ENCODE measurements around the gene DAGLA. TPM values are rescaled to one million over a fixed set of nuclear protein-coding genes. Genes with fewer than 3 reads are reported as not detected.

Gene DAGLA
- total RNA-seq, 1 experiment from 2014 or later: 8.6 TPM

DNA sequence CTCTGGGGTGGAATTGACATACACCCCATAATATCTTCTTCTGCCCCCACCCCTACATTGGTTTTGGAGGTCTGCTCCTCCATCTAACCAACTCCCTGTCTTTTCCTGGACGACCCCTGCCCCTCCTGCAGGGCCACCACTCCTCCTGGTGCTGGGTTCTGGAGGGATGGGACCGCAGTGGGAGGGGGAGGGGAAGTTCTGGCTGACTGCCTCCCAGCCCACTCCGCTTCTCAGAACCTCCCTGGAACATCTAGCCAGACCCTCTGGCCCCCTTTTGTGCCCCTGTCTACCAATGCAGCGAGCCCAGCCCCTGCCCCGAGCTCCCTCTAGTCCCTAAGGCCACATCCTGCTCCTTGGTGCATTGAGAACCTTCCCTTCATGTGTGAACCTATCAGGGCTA lies 73.5 kb downstream of the DAGLA start:
- no peaks in the 10 kb centered on the region for H4K20me1 ChIP-seq (ENCODE audit: low read length)
- ATAC-seq (no peak), DNase-seq (no peak)
- CTCF ChIA-PET: no interaction called here
- H3K9me2 ChIP-seq (replicated peaks; ENCODE audit: low read length): no peaks in the 10 kb centered on the region
- intact Hi-C loops (cut with micrococcal nuclease): no loop called here
- no peak overlapping the region for H3K9ac ChIP-seq (ENCODE audit: low read length)
- no TSS peak for BruUV-seq (replicated peaks)
- H3K4me2 ChIP-seq (ENCODE audit: low read length): no peak overlapping the region
- H3K4me3 ChIP-seq (ENCODE audit: low read length): no peak overlapping the region
- no peaks in the 10 kb centered on the region for H3K9me3 ChIP-seq (ENCODE audit: low read length)
- no peak for TF ChIP-seq EZH2phosphoT487 (IDR thresholded peaks at IDR 0.05; ENCODE audit: borderline replicate concordance, low read length)
- TF ChIP-seq, protein P1, sequence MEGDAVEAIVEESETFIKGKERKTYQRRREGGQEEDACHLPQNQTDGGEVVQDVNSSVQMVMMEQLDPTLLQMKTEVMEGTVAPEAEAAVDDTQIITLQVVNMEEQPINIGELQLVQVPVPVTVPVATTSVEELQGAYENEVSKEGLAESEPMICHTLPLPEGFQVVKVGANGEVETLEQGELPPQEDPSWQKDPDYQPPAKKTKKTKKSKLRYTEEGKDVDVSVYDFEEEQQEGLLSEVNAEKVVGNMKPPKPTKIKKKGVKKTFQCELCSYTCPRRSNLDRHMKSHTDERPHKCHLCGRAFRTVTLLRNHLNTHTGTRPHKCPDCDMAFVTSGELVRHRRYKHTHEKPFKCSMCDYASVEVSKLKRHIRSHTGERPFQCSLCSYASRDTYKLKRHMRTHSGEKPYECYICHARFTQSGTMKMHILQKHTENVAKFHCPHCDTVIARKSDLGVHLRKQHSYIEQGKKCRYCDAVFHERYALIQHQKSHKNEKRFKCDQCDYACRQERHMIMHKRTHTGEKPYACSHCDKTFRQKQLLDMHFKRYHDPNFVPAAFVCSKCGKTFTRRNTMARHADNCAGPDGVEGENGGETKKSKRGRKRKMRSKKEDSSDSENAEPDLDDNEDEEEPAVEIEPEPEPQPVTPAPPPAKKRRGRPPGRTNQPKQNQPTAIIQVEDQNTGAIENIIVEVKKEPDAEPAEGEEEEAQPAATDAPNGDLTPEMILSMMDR (conservative IDR thresholded peaks at IDR 0.05; ENCODE audit: low read depth, low read length): no peak
- TF ChIP-seq EZH2 (IDR thresholded peaks at IDR 0.05; ENCODE audit: low read length, unreplicated experiment): no peak
- H3K36me3 ChIP-seq (ENCODE audit: low read depth, low read length): no peaks in the 10 kb centered on the region
- H3K4me1 ChIP-seq (ENCODE audit: insufficient read depth, low read length): peaks cover 20% of the 10 kb centered on the region
- H3K27me3 ChIP-seq (ENCODE audit: low read length): no peaks in the 10 kb centered on the region
- no peaks in the 10 kb centered on the region for H3K79me2 ChIP-seq (ENCODE audit: low read length)
- no peak overlapping the region for H2AFZ ChIP-seq (ENCODE audit: low read length)
- no peak overlapping the region for H3K27ac ChIP-seq (ENCODE audit: low read length)
- no peaks in the 10 kb centered on the region for H3F3A ChIP-seq (ENCODE audit: low read length, unreplicated experiment)
- POLR2A ChIA-PET (ENCODE audit: unreplicated experiment): no interaction called here

DNA sequence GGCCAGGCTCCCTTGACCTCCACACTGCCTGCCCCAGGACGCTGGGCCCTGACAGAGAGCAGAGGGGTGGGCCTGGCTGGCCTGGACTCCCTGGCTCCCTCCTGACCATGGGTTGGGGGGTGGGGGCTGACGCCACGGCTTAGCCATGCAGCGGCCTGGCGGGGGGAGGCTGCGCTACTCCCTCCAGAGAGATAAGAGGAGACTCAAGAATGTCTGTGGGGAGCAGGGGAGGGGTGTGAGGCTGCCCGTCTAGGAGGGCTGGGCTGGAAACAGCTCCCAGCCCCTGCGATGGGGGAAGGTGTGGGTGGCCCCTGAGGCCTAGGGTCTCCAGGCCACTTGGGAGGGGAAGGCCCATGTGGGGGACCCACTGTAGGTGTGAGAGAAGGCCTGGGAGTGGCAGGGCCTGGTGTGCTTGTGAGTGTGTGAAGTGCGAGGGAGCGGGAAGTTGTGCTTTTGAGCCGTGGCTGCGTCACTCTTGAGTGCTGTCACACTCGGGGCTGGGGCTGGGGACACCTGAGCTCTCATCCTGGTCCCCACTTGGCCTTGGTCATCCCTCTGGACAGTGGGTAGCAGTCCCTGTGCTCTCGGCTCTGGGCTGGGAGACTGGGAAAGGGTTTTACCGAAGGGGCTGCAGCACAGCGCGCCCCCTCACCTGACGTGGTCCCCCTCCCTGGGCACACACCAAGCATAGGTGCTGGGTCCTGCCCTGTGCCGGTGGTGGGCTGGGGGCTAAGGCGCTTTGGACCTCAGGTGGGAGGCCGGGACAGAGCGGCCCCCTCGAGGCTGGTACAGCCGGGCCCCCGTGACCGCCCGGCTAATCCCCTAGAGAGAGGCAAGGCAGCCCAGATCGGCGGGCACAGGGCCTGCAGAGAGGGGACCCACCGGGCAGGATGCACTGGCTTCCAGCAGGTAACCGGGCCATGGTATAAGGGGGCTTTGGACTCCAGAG lies 74.6 kb downstream of the DAGLA start:
- H4K20me1 ChIP-seq (ENCODE audit: low read length): no peaks in the 10 kb centered on the region
- H2AFZ ChIP-seq (ENCODE audit: low read length): no peak overlapping the region
- no peak overlapping the region for H3K4me2 ChIP-seq (ENCODE audit: low read length)
- intact Hi-C loops (cut with micrococcal nuclease): no loop called here
- POLR2A ChIA-PET (ENCODE audit: unreplicated experiment): no interaction called here
- H3K27me3 ChIP-seq (ENCODE audit: low read length): no peaks in the 10 kb centered on the region
- H3F3A ChIP-seq (ENCODE audit: low read length, unreplicated experiment): no peaks in the 10 kb centered on the region
- no peak overlapping the region for H3K9ac ChIP-seq (ENCODE audit: low read length)
- H3K4me3 ChIP-seq (ENCODE audit: low read length): no peak overlapping the region
- H3K79me2 ChIP-seq (ENCODE audit: low read length): no peaks in the 10 kb centered on the region
- H3K9me3 ChIP-seq (ENCODE audit: low read length): no peaks in the 10 kb centered on the region
- H3K36me3 ChIP-seq (ENCODE audit: low read depth, low read length): no peaks in the 10 kb centered on the region
- no peak overlapping the region for H3K27ac ChIP-seq (ENCODE audit: low read length)
- CTCF ChIA-PET: no interaction called here
- H3K9me2 ChIP-seq (replicated peaks; ENCODE audit: low read length): no peaks in the 10 kb centered on the region
- DNase-seq (no peak), ATAC-seq (no peak)
- no TSS peak for BruUV-seq (replicated peaks)
- peaks cover 20% of the 10 kb centered on the region for H3K4me1 ChIP-seq (ENCODE audit: insufficient read depth, low read length)
- TF ChIP-seq EZH2 (IDR thresholded peaks at IDR 0.05; ENCODE audit: low read length, unreplicated experiment) (no peak), EZH2phosphoT487 (IDR thresholded peaks at IDR 0.05; ENCODE audit: borderline replicate concordance, low read length) (no peak)
- TF ChIP-seq, protein P1 (conservative IDR thresholded peaks at IDR 0.05; ENCODE audit: low read depth, low read length): no peak

DNA sequence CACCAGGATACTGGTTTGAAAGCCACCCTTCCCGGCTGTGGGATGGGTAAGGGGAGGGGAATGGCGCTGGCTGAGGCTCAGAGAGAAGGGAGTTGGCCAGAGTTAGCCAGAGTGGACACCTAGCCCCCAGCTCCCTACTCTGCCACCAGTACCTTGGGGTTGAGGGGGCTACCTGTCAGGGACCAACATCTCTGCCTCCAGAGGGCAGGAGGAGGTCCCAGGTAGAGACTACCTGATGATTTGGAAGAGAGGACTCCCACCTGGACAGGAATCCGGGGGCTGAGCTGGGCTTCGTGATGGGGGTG lies 75.9 kb downstream of the DAGLA start:
- no peaks in the 10 kb centered on the region for H3K9me2 ChIP-seq (replicated peaks; ENCODE audit: low read length)
- peak overlapping the region; percentile 58 for H3K4me2 ChIP-seq (ENCODE audit: low read length)
- ATAC-seq (no peak), DNase-seq (no peak)
- H3K27me3 ChIP-seq (ENCODE audit: low read length): no peaks in the 10 kb centered on the region
- no peaks in the 10 kb centered on the region for H3K9me3 ChIP-seq (ENCODE audit: low read length)
- no peak overlapping the region for H3K4me3 ChIP-seq (ENCODE audit: low read length)
- CTCF ChIA-PET: no interaction called here
- H2AFZ ChIP-seq (ENCODE audit: low read length): peak overlapping the region; percentile 52
- BruUV-seq (replicated peaks): no TSS peak
- TF ChIP-seq EZH2phosphoT487 (IDR thresholded peaks at IDR 0.05; ENCODE audit: borderline replicate concordance, low read length): no peak
- no peak for TF ChIP-seq EZH2 (IDR thresholded peaks at IDR 0.05; ENCODE audit: low read length, unreplicated experiment)
- TF ChIP-seq, protein P1 (conservative IDR thresholded peaks at IDR 0.05; ENCODE audit: low read depth, low read length): no peak
- no peak overlapping the region for H3K27ac ChIP-seq (ENCODE audit: low read length)
- H3F3A ChIP-seq (ENCODE audit: low read length, unreplicated experiment): no peaks in the 10 kb centered on the region
- no peaks in the 10 kb centered on the region for H4K20me1 ChIP-seq (ENCODE audit: low read length)
- H3K4me1 ChIP-seq (ENCODE audit: insufficient read depth, low read length): peaks cover 20% of the 10 kb centered on the region
- no peak overlapping the region for H3K9ac ChIP-seq (ENCODE audit: low read length)
- H3K79me2 ChIP-seq (ENCODE audit: low read length): no peaks in the 10 kb centered on the region
- POLR2A ChIA-PET (ENCODE audit: unreplicated experiment): no interaction called here
- intact Hi-C loops (cut with micrococcal nuclease): no loop called here
- H3K36me3 ChIP-seq (ENCODE audit: low read depth, low read length): no peaks in the 10 kb centered on the region

Measured in PC-3 (cell line).